NCI-H82 (cell line): ENCODE results near the gene SLC25A12.

Experiments used
- DNase-seq: peaks from one replicate; lab custom pipeline; 2025; lab: John Stamatoyannopoulos, UW

Gene SLC25A12

DNA sequence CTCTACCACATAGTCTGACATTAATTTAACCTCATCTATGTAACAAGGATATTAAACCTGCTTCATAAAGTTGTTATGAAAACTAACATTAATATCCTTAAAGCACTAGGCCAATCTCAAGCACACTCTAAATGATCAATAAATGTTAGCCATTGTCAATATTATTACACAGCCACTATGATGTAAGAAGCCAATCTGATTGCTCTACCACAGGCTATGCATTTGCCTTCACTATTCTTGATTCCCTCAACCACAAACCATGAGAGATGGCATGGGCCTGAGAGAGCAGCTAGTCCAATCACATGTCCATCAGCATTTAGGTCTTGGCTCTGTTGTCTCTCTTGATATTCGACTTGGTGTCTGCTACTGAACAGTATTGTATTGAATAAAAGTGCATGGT is 4.2 kb downstream of the SLC25A12 start:
- DNase-seq: no peak

DNA sequence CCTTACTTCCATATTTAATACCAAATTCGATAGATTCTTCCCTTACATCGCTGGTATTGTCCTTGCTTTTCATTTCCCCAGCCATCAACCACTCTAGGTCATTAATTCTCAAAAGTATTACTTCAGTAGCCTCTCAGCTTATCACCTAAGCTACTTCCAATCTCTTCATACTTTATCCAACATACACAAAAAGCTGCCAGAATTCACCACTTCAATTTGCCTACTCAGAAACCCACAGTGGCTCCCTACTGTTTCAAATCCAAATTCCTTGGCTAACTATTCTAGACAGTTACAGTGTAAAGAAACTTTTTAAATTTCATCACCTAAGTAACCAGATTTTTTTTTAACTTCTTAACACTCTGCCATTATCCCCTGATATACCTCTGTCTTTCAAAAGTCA is 4.7 kb downstream of the SLC25A12 start:
- DNase-seq: no peak

- DNase-seq: peak; percentile 38
Observed at GRCh38 chr2:171883275-171883893, 10.7 kb downstream of the SLC25A12 start.

DNA sequence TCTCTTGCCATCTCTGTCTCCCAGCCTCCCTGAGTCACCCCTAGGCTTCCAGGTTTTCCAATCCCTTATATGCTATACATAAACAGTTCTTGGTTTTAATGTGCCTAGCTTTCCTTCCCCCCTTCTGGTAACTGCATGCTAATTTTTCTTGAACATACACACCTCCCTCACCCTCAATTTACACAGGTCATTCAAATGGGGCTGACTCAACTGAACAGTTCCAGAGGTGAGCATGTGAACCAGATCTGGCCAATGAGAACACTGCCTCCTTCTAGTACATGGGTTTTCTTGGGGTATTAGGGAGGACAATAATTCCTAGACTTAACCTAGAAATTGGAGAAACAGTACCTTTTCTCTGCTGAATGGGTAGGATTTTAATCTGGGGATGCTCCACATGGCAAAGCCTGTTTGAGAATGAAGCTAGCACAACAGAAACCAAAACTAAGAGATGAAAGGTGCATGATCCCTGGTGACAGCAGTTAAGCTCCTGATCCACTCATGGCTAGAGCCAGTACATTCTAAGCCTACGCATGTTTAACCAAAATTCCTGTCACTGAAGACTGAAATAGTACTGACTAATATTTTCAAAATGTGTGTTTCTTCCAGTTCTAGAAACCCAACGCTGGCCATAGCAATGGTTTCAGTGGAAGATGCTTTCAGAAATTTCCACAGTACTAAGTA is 11.8 kb downstream of the SLC25A12 start:
- DNase-seq: no peak

- no peak for DNase-seq
Observed at GRCh38 chr2:171880774-171881173, 13.3 kb downstream of the SLC25A12 start.

DNA sequence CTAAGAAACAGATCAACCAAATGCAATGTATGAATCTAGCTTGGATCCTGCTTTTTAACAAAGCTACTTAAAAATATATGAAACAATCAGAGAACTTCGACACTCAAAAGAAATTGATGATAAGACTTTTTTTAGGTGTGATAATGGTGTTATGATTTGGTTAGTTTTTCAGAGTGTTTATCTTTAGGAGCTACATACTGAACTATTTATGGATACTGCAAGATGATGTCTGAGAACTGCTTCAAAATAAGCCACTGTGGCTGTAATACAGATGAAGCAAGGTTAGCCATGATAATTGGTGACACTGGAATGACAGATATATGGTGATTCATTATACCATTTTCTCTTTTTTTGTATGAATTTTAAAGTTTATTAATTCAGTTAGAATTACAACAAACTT is 14.2 kb downstream of the SLC25A12 start:
- DNase-seq: no peak

GRCh38 chr2:171878481-171878993 is 15.5 kb downstream of the SLC25A12 start:
- no peak for DNase-seq

GRCh38 chr2:171874963-171875362 is 19.1 kb downstream of the SLC25A12 start:
- DNase-seq: no peak

DNA sequence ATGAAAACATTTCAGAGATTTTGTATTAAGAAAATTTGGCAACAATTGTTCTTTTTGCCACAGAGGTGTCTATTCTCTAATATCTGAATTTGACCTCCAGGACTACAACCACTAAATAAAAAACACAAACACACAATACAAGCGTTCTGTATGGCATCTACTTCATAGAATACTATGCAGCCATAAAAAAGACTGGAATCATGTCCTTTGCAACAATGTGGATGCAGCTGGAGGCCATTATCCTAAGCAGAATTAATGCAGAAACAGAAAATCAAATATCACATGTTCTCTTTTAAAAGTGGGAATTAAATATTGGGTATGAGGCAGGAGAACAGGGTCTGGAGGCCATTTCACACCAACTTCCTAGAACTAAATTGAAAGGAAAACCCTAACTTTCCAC is 19.5 kb downstream of the SLC25A12 start:
- no peak for DNase-seq

DNA sequence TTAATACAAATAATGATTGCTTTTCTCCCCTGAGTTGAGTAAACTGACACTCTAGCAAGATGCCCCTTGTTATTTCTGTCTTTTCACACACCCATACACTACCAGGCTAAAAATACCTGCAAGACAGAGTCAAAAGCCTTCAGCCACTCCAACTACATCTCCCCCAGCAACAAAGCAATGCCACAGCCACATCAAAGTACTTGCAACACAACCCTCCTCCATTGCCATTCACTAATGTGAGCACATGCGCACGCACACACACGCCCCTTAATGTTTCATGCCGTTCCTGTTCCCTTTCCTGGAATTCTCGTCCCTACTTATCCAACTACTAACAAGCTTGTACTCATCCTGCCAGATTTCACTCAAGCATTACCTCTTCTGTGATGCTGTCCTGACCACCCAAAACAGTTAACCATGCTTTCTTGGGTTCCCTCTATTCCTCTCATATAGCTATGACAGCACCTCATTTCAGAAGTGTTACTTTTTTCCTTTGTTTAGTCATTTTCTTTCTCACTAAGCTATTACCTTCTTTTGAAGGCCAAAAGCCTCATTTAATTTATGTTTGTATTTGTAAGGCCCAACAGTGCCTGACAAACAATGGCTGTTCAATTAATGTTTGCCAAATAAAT is 29.6 kb downstream of the SLC25A12 start:
- DNase-seq: no peak

GRCh38 chr2:171862501-171862900 is 31.5 kb downstream of the SLC25A12 start:
- DNase-seq: no peak

DNA sequence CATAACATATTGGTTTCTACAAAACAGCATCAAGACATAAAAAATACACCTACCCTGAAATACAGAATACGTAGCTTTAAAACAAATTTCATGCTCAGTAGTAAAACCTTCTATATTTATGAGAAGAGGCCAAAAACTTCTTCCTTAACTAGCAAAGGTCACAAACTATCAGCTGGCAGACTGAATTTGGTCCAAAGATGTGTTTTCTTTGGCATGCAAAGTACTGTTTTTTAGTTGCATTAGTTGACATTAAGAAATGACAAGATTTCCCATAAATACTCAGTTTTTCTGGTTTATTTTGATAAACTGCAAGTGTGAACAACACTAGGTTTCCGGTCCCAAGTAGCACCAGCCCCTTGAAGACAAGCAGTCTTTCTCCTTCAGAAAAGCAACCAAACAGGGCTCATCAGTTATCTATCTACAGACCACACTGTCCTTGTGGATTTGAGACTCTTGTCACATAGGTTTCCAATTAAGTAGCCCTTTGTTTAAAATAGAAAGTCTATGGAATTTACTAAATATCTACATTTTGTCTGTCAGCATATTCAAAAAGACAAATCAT is 35.6 kb downstream of the SLC25A12 start:
- DNase-seq: no peak

- DNase-seq: no peak
Observed at GRCh38 chr2:171855401-171855800, 38.6 kb downstream of the SLC25A12 start.

DNA sequence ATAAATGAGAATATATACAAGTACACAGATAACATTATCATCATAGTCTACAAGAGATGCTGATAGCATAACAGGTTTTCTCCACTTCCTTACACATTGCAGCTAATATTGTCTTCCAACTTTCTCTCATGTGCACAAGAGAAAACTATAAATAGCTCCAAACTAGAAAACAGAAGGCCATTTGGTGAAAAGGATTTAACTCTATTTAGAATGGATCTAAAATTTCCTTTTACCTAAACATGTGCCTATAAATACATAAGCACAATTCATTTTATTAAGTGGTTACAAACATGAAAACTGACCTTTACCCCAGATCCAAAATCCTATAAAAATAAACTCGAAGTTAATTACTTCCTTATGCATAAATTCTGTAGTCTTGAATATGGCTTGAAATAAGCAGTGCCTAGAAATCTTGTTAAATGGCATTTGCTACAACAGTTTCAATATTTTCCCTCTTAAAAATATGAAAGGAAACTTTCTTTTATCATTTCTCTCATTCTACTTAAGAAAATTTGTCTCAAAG is 41.6 kb downstream of the SLC25A12 start:
- DNase-seq: no peak

DNA sequence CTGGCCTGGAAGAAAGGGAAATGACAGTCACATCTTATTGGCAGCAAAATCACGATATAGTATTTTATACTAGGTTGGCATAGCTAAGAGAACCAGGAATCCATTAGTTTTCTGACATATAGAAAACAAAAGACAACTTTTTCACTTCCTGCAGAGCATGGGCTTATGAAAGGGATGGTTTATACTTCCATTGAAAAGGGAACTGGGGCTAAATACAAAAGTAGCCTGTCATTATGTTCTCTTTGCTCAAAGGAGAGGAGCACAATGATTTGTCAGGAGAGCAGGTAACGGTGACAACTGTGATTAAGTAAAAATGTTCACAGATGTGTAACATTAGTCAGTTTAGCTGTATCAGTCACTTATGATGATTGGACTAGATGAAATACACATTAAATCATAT is 46.4 kb downstream of the SLC25A12 start:
- no peak for DNase-seq

DNA sequence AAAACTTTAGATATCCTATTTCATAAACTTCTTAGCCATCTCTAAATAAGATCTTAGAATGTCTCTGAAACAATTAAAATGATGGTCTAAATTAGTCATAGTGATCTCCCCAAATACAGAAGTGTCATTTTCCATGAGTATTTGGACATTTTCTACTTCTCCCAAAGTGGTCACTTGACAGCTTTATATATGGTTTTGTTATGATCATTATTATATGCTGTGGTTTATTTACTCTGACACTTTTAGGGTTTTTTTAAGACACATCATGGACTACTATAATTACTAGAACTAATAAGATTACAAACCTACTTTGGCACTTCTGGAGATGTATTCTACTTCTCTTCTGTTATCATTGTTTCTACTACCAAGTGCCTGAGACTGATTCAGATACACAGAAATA is 47.1 kb downstream of the SLC25A12 start:
- no peak for DNase-seq

GRCh38 chr2:171841996-171842395 is 52.0 kb downstream of the SLC25A12 start:
- DNase-seq: no peak

GRCh38 chr2:171837736-171838135 is 56.3 kb downstream of the SLC25A12 start:
- no peak for DNase-seq

GRCh38 chr2:171836146-171836910 is 57.7 kb downstream of the SLC25A12 start:
- no peak for DNase-seq

GRCh38 chr2:171835386-171835785 is 58.7 kb downstream of the SLC25A12 start:
- DNase-seq: no peak

- DNase-seq: no peak
Observed at GRCh38 chr2:171834286-171834685, 59.8 kb downstream of the SLC25A12 start.

DNA sequence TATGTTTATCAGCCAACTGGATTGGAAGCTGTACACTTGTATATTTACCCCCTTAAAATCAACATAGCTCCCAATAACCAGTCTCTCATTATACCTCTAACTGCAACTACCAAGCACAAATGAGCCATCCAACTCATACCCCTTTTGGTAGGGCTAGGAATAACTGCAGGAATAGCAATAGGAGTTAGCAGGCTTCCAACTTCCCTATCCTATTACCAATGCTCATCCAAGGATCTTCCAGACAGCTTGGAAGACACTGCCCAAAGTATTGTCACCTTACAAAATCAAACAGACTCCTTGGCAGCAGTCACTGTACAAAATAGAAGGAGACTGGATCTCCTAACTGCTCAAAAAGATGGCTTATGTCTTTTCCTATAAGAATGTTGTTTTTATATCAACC is 61.6 kb downstream of the SLC25A12 start:
- no peak for DNase-seq
